HG03025 (cell line): ENCODE data around the gene BFSP1.
A peak's percentile ranks its signal among the peaks of the same experiment; 100 is the strongest.

Source experiments
- ATAC-seq: cut with Tn5 transposase; IDR thresholded peaks from one replicate; pipeline ENCODE4 v1.9.1; 2021; ENCODE audit warnings: mild to moderate bottlenecking, moderate library complexity; ENCODE audit not compliant: unreplicated experiment, low FRiP score

BFSP1 gene

GRCh38 chr20:17530716-17531664, at the start of gene BFSP1:
Gene BFSP1, minus strand, starts transcription at chr20:17531379. Its CDS starts 50 bp downstream, at chr20:17531329.
- no peak for ATAC-seq

- no peak for ATAC-seq
Measured at GRCh38 chr20:17580895-17581294, 49.7 kb upstream of the BFSP1 start.

DNA sequence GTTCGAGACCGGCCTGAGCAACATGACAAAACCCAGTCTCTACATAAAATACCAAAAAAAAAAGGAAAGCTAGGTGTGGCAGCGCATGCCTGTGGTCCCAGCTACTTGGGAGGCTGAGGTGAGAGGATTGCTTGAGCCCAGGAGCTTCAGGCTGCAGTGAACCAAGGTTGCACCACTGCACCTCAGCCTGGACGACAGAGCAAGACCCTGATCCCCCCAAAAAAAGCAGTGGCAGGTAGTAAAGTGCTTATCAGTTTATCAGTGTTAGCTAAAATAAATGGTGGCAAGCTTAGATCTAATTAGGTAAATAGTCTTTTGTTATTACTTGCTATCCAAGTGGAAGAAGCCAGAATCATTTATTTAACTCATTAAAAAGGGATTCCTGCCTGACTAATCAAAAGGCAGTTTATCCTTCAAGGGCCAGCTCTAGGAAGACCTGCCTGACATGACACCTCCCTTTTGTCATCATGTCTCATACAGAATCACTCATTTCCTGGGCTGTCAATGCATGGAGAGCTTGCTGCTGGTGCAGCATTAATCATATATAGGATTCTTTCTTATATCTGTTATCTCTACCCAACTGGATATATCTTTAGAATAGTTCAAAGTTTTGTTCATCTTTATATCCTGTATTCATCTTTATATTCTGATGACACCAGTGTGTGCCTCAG, 48.3 kb upstream of the BFSP1 start:
- ATAC-seq: no peak

DNA sequence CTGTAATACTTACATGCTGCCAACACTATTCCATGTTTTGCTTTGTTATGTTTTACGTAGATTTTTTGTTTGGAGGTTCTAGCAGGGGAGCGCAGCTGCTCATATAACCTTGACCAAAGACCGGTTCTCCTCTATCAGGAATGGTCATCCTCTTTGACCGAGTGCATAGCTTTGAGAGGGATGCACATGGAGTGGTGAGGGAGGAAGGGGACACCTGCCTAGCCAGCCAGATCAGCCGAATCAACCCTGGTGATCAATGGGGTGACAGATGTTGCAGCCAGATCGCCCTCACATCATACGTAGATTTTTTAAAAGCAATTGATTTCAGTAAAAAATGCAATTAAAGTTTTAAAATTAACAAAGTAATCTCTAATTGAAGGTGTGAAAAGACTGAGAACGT, 45.0 kb upstream of the BFSP1 start:
- no peak for ATAC-seq

- no peak for ATAC-seq
Measured at GRCh38 chr20:17573463-17573862, 42.3 kb upstream of the BFSP1 start.

DNA sequence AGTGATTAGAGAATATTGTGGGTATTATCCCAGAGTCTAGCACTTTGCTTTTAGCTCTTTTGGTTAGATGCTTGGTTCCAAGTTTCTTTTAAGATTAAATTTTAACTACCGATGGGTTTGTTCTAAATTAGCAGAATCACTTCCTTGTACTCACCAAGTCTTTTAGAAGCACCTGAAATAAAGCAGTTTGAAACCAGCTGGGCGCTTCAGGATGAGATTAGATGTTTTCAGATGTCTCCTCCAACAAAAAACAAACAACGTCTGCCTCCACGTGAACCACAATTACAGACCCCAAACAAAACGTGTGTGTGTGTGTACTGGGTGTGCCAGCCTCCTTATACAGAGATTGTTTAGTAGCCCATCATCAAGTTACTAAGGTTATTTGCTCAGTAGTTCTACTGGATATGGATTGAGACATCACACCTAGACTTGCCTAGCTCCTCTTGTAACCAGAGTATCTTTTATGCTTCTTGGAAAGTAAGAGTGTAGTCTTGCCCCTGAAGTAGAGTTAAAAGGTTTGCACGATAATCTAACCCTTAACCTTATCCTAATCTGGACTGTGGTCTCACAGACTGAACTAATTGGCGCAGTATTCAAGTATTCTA, 41.0 kb upstream of the BFSP1 start:
- ATAC-seq: no peak

- ATAC-seq: no peak
Measured at GRCh38 chr20:17571153-17571527, 40.0 kb upstream of the BFSP1 start.

GRCh38 chr20:17570347-17571152, 39.4 kb upstream of the BFSP1 start:
- ATAC-seq: peak; percentile 27

DNA sequence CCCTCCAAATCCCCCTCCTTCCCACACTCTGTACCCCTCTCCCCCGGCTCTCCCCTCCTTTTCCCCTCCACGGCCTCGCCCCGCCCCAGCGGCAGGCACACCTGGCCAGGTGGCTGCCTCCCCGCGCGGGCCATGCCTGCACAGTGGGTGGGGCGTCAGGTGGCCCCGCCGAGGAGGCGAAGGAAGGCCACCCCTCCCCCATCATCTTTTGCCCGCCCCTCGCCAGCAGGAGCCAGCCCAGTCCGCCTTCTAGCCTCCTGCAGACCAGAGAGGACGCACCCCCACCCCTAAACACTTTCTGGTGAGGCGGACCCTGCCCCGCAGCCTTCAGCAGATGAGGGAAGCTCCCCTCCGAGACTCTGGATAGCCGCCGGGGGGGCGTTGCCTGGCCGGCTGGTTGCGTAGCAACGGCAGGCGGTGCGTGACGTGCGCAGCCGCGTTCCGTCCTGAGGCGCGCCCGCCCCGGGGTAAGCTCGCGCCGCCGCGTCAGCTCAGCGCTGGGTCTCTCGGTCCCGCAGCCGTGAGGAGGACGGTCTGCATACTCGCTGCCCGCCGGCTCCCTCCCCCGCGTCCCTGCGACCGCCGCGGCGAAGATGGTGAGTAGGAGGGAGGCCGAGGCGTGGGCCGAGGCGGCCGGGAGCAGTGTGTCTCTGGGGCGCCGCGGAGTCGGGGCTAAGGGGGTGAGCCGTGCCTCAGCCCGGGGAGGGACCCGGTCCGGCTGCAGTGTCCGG, 38.6 kb upstream of the BFSP1 start, which contains the start of gene DSTN:
Gene DSTN, plus strand, starts transcription at position 460 of the 731 bp plus-strand sequence. Its CDS starts 134 bp downstream, at position 594.
- ATAC-seq: peak; percentile 87

DNA sequence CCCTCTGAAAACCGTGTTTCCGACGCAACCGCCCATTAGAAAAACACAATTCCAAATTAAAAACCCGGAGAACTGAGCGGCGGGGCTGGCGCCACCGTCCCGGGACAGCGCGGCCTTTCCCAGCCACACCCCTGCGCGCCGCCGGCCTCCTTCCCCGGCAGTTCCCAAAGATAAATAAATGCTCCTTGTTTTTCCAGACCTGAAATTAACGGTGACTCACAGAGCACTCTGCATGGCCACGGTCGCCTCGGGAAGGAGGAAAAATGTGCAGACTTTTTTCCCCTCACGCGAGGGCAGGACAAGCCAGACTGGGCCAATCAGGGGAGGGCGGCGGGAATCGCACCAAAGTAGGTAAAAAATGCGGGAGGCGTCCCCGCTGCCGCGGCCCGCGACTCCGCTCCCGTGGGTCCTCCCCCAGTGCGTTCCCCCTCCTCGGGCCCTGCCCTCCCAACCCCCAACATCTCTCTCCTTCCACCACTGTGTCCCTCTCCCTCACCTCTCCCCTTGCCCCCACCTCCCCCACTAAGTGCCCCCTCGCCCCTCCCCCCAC, 37.9 kb upstream of the BFSP1 start:
- no peak for ATAC-seq

DNA sequence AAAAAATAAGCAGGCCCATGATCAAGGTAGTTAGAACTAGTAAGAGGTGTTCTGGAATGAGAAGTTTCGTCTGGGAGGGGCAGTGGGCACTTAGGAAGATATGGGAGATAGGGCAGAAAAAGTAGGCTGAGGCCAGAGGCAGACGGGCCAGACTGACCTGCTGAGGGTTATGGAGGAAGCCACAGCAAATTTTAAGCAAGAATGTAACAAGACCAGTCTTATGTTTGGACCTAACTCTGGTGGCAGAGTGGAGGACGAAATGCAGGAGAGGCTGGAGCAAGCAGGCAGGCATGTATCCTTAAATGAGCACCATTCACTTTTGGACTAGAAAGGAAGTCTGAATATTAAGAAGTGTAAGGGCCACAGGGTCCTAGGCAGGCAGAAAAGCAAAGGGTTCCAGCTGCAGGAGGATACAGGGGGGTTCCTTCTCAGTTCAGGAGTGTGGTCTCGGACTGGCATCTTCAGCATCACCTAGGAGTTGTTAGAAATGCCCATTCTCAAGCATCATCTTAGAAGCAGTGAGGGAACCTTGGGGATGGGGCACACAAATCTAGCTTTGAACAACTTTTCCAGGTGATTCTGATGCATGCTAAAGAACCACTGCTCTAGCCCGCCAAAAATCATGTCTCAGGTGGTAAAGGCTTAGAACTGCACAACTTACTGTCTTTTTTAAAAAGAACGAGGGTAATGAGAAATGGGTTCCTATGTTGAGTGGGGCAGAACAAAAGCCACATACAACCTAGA, 37.0 kb upstream of the BFSP1 start:
- ATAC-seq: no peak

GRCh38 chr20:17566345-17566744, 35.2 kb upstream of the BFSP1 start:
- no peak for ATAC-seq

GRCh38 chr20:17565169-17565845, 34.1 kb upstream of the BFSP1 start:
- no peak for ATAC-seq

DNA sequence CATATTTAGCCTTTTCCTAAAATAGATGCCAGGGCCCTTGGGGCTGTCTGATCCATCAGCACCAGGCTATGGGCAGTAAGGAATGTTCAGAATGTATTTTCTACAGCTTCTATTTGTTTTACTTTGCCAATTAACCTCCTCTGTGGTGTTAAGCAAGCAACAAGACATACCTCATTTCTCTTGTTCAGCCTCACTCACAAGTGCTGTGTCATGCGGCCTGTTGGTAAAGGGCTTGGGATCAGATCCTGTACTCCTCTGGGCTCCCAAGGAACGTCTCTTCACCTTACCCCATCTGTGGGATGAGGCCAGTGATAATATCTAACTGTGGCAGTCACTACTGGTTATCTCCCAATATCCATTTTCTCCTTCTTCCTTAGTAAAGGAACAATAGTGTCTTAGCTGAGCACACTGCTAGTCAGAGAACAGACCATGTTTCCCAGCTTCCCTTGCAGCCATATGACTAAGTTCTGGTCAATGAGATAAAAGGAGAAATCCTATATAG, 31.7 kb upstream of the BFSP1 start:
- ATAC-seq: no peak

- no peak for ATAC-seq
Measured at GRCh38 chr20:17560344-17561074, 29.3 kb upstream of the BFSP1 start.

- ATAC-seq: no peak
Measured at GRCh38 chr20:17559338-17559737, 28.2 kb upstream of the BFSP1 start.

DNA sequence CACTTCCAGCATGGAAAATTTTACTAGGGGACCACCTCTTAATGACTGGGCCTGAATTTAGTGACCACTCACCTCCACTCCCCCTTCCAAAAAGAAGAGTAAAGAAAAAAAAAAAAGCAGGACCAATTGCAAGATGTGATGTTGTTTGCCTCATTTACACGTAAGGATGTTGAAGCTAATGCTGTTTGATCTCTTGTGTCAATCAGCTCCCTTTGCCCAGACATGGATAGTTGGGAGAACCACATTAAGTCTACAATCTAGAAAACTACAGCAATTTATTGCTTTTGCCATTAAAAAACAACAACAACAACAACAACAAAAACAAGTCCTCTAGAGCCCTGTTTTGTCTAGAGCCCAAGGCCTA, 27.7 kb upstream of the BFSP1 start:
- ATAC-seq: no peak
